B cell (primary cell): ENCODE measurements around the gene ZNF555.

Source experiments
- CTCF ChIP-seq: fragments of 200-600 bp; IDR thresholded peaks from one replicate; pipeline ENCODE4 v1.8.0; 2022; ENCODE audit warnings: antibody characterized with exemption, mild to moderate bottlenecking
- EZH2 ChIP-seq: IDR thresholded peaks from 2 replicates; pipeline ENCODE4 v1.6.1; 2012; ENCODE audit warnings: borderline replicate concordance, low read depth, mild to moderate bottlenecking, moderate library complexity, low read length; ENCODE audit not compliant: insufficient read depth, poor library complexity, severe bottlenecking

DNA sequence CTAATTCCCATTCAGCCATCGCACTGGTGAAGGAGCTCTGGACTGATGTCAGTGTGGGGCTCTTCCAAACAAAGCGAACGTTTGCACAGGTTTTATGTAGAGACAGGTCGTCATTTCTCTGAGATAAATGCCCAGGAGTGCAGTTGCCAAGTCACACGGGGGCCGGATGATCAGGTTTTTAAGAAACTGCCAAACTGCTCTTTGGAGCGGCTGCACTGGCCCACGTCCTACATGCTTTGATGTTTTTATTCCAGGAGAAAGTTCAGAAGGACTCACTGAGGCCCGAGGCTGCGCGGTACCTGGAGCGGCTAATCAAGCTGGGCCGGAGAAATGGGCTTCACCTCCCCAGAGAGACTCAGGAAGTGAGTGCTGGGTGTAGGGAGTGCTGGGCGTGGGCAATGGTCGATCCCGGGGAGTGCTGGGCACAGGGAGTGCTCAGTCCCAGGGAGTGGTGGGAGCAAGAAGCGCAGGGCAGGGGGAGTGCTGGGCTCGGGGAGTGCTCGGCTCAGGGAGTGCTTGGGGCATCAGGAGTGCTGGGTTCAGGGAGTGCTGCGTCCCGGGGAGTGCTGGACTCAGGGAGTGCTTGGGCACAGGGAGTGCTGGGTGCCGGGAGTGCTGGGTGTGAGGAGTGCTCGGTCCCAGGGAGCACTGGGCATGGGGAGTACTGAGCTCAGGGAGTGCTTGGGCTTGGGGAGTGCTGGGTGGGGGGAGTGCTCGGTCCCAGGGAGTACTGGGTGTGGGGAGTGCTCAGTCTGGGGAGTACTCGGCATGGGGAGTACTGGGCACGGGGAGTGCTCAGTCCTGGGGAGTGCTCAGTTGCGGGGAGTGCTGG is 45.2 kb upstream of the ZNF555 start:
- TF ChIP-seq CTCF (no peak), EZH2 (no peak)
